HG03108 (cell line): ENCODE measurements around the gene PROB1.

Experiments
- ATAC-seq: cut with Tn5 transposase; IDR thresholded peaks from one replicate; pipeline ENCODE4 v1.9.1; 2021; ENCODE audit warnings: moderate library complexity; ENCODE audit not compliant: unreplicated experiment

Gene PROB1

DNA sequence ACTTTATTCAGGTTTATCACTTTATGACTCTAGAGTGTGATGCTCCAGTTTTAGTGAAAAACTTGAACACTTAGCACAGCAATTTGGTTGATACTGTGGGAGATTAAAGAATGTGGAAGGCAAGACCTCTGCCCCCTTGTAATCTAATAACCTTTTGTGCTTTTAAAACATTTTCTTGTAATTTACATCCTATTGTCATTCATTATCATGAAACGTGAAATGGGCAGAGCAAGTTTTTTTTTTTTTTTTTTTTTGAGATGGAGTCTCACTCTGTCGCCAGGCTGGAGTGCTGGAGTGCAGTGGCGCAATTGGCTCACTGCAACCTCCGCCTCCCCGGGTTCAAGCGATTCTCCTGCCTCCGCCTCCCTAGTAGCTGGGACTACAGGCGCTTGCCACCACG lies 51.4 kb downstream of the PROB1 start:
- ATAC-seq, result no peak

DNA sequence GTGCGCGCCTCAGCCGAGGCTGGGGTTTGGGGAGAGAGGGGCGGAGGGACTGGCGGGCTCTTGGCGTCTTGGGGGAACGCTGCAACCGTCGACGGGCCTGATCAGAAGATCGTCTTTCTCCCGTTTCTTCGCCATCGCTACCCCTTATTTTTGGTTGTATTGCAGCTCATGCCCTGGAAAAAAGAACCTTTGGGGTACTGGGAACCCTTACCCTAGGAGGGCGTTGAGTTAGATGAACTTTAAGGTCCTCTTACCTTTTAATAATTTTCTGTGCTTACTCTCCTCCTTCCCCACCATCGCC lies 52.5 kb downstream of the PROB1 start:
- peak; percentile 46 for ATAC-seq

GRCh38 chr5:139341689-139342422 lies 53.0 kb downstream of the PROB1 start, which contains the start of gene PAIP2:
TSS of gene PAIP2 (plus strand) at chr5:139341854. CDS start at chr5:139363785, 21,931 bp downstream.
- ATAC-seq, result peak; percentile 95

DNA sequence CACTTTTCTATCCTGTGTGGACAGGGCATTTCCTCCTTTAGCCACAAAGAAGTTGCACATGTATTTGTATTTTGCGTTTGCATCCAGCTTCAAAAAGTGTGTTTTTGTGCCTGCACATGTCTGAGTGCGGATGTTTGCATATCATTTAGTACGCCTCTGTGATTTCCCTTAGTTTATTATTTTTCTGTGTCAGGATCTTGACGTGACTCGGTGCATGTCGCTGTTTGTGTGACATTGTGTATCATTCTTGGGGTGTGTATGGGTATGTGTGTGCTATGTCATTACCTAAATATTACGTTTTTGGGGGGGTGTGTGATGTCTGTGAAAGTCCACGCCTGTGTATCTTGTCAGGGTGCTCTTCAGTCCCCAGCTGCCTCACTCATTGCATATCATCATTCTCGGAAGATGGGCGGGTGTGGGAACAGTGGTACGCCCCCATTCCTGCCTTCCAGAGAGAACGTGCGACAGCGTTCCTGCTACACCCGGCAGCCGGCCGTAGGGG lies 53.7 kb downstream of the PROB1 start:
- no peak for ATAC-seq
